Stimulated activated CD4-positive, alpha-beta T cell treated with anti-CD3 and anti-CD28 coated beads, Interleukin-1b, Interleukin-23, amount 100 ng/mL, for 4 hours (primary cell): ENCODE measurements around the gene SCNN1A.
A peak's percentile ranks its signal among the peaks of the same experiment; 100 is the strongest.

Source experiments
- DNase-seq, 2 donors: peaks; one replicate each; pipeline ENCODE4 v3.0.0-alpha.2; 2020; ENCODE audit warnings: low read depth in 2 of 2

Gene SCNN1A

GRCh38 chr12:6375269-6376078 lies at the start of gene SCNN1A:
TSS of gene SCNN1A (minus strand) at chr12:6375563. CDS start at chr12:6374783, 780 bp downstream.
- no peak for DNase-seq

GRCh38 chr12:6424866-6425265 lies 49.5 kb upstream of the SCNN1A start:
- no peak for DNase-seq

- no peak for DNase-seq
Observed at GRCh38 chr12:6424008-6424347, 48.6 kb upstream of the SCNN1A start.

GRCh38 chr12:6423267-6424007 lies 48.1 kb upstream of the SCNN1A start:
- peak in 1 of 2 donors; percentile 68 for DNase-seq

GRCh38 chr12:6420364-6420763 lies 45.0 kb upstream of the SCNN1A start:
- no peak for DNase-seq

GRCh38 chr12:6418796-6419195 lies 43.4 kb upstream of the SCNN1A start:
- no peak for DNase-seq

GRCh38 chr12:6416596-6416995 lies 41.2 kb upstream of the SCNN1A start:
- no peak for DNase-seq

GRCh38 chr12:6407236-6407954 lies 32.0 kb upstream of the SCNN1A start:
- no peak for DNase-seq

- DNase-seq: no peak
Observed at GRCh38 chr12:6405963-6406362, 30.6 kb upstream of the SCNN1A start.

- no peak for DNase-seq
Observed at GRCh38 chr12:6404390-6404789, 29.0 kb upstream of the SCNN1A start.

GRCh38 chr12:6399884-6400644 lies 24.7 kb upstream of the SCNN1A start:
- DNase-seq: no peak

- no peak for DNase-seq
Observed at GRCh38 chr12:6396031-6396430, 20.7 kb upstream of the SCNN1A start.

GRCh38 chr12:6394398-6394797 lies 19.0 kb upstream of the SCNN1A start:
- no peak for DNase-seq

- no peak for DNase-seq
Observed at GRCh38 chr12:6393109-6393508, 17.7 kb upstream of the SCNN1A start.

GRCh38 chr12:6392504-6392903 lies 17.1 kb upstream of the SCNN1A start:
- no peak for DNase-seq

GRCh38 chr12:6391013-6391412 lies 15.7 kb upstream of the SCNN1A start:
- no peak for DNase-seq

- DNase-seq: no peak
Observed at GRCh38 chr12:6390084-6390799, 14.9 kb upstream of the SCNN1A start.

- no peak for DNase-seq
Observed at GRCh38 chr12:6387541-6387940, 12.2 kb upstream of the SCNN1A start.

- no peak for DNase-seq
Observed at GRCh38 chr12:6386491-6386890, 11.1 kb upstream of the SCNN1A start.

GRCh38 chr12:6386038-6386437 lies 10.7 kb upstream of the SCNN1A start:
- DNase-seq: no peak
